Breast epithelium (tissue), 4 donors: ENCODE measurements around the gene FBL. TPM values are rescaled to one million over a fixed set of nuclear protein-coding genes. Genes with fewer than 3 reads are reported as not detected.

Experiments
- DNase-seq, 2 donors: peaks; one replicate each; pipeline ENCODE4 v3.0.0-alpha.2; 2019; ENCODE audit warnings: low spot score in 2 of 2
- H3K27ac ChIP-seq, 2 donors: fragments of 200-600 bp; sonication (generic) in 1 of 2; one replicate each; pipeline ENCODE4 v1.5.1; 2016 to 2019; ENCODE audit warnings: mild to moderate bottlenecking in 1 of 2
- H3K27me3 ChIP-seq, 2 donors: fragments of 200-600 bp; sonication (generic) in 1 of 2; one replicate each; pipeline versions ENCODE4 v1.5.1 to v1.6.0; 2017 to 2019; ENCODE audit warnings: control low read depth in 1 of 2, mild to moderate bottlenecking in 1 of 2
- H3K36me3 ChIP-seq: fragments of 200-600 bp; one replicate; pipeline ENCODE4 v1.5.1; 2019
- H3K4me1 ChIP-seq, 2 donors: fragments of 200-600 bp; sonication (generic); one replicate each; pipeline ENCODE4 v1.5.1; 2016 to 2019; ENCODE audit warnings: control low read depth in 1 of 2
- H3K4me3 ChIP-seq, 3 donors: fragments of 200-600 bp; sonication (generic); 1 replicate in 2 of 3; 2 replicates in 1 of 3; pipeline ENCODE4 v1.5.1; 2016 to 2019; ENCODE audit warnings: mild to moderate bottlenecking in 3 of 3, moderate library complexity in 2 of 3
- H3K9me3 ChIP-seq, 2 donors: fragments of 200-600 bp; sonication (generic) in 1 of 2; one replicate each; pipeline ENCODE4 v1.5.1; 2016 to 2019; ENCODE audit warnings: control low read depth in 1 of 2
- POLR2A ChIP-seq: fragments of 450-650 bp; IDR thresholded peaks from one replicate; pipeline ENCODE4 v1.6.1; 2016; ENCODE audit warnings: antibody characterized with exemption, mild to moderate bottlenecking, moderate library complexity
- POLR2AphosphoS5 ChIP-seq, 3 donors: sonication (generic); formaldehyde crosslinking; IDR thresholded peaks; one replicate each; pipeline ENCODE4 v1.6.1; 2017; ENCODE audit warnings: antibody characterized with exemption in 3 of 3
- intact Hi-C: fragments of 100-400 bp; cut with DNase I; formaldehyde crosslinking; loops from one replicate; pipeline ENCODE4 v1.15.1; 2023; ENCODE audit warnings: low total_unique reads
- total RNA-seq, 3 donors: library from RNA; depleted of rRNA; stranded (reverse); fragments of >200 nt; gene quantifications; one replicate each; pipeline ENCODE4 v1.1.0, GENCODE V29; 2016
- TF ChIP-seq, protein P1 (sequence below), 3 donors: fragments of 450-650 bp; IDR thresholded peaks; one replicate each; pipeline ENCODE4 v1.5.1; 2016 to 2017; ENCODE audit warnings: antibody characterized with exemption in 3 of 3, mild to moderate bottlenecking in 3 of 3, moderate library complexity in 3 of 3

Gene FBL
- total RNA-seq, 3 donors from 2014 or later = 111 to 217 (median 145) TPM

DNA sequence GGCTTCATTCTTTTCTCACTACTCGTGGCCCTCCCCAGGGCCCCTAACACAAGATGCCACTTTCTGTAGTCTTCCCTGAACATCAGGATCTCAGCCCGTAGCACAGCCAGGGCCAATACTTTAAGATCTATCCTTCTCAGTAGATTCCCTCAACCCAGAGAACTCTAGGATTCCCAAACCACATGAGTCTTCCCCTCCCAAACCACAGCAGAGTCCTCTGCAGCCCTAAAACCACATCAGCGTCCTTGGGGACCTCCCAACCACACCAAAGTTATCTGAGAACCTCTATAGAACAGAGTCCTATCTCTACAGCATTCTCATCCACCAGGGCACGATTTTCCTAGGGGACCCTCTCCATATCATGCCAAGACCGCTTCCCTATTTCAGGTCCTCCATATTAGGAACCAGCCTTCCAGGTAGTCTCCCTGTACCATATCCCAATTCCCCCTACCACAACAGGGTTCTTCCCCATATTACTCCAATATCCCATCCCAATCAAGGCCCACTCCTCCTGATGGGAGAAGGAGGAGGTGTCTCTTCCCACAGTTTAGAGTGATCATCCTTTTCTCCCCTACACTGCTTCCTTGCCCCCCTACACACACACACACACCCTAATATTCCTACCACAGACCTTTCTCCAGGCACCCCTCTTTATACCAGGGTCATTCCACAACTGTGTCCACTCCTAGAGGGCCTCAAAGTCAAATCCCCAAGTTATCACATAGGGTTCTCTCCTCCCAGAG is 13.7 kb downstream of the FBL start:
- intact Hi-C loops = no loop called here
- Histone ChIP-seq H3K27me3 (no peaks in the 10 kb centered on the region), H3K27ac (peak overlapping the region; percentile 95 to 97), H3K4me1 (peaks cover 4 to 6% of the 10 kb centered on the region in 2 donors), H3K4me3 (peak overlapping the region; percentile 87 to 98 (median 96)), H3K9me3 (no peaks in the 10 kb centered on the region), H3K36me3 (no peaks in the 10 kb centered on the region)
- TF ChIP-seq POLR2AphosphoS5 (IDR thresholded peaks at IDR 0.05) = no peak
- no peak for TF ChIP-seq POLR2A
- TF ChIP-seq, protein P1, sequence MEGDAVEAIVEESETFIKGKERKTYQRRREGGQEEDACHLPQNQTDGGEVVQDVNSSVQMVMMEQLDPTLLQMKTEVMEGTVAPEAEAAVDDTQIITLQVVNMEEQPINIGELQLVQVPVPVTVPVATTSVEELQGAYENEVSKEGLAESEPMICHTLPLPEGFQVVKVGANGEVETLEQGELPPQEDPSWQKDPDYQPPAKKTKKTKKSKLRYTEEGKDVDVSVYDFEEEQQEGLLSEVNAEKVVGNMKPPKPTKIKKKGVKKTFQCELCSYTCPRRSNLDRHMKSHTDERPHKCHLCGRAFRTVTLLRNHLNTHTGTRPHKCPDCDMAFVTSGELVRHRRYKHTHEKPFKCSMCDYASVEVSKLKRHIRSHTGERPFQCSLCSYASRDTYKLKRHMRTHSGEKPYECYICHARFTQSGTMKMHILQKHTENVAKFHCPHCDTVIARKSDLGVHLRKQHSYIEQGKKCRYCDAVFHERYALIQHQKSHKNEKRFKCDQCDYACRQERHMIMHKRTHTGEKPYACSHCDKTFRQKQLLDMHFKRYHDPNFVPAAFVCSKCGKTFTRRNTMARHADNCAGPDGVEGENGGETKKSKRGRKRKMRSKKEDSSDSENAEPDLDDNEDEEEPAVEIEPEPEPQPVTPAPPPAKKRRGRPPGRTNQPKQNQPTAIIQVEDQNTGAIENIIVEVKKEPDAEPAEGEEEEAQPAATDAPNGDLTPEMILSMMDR (IDR thresholded peaks at IDR 0.05) = no peak
- DNase-seq = no peak

DNA sequence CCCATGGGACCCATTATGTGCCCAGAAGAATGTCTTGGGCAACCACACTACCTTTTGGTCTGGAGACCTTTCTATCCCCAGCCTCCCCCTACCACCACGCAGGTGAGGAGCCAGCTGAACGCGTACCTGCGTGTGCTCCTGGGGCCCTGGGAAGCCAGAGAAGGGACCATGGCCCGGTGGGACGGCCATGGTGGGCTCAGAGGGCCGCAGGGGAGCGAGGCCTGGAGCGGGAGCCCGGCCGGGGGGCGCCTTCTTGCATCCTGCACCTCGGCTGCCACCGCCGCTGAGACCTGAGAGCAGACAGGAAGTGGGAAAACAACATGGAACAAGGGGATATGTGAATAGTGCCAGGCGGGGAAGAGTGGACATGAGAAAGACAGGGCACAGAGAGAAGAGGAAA is 14.5 kb downstream of the FBL start:
- intact Hi-C loops = no loop called here
- peak overlapping the region in 1 of 2 donors; percentile 17 for H3K27ac ChIP-seq
- DNase-seq = no peak
- no peak for TF ChIP-seq POLR2AphosphoS5 (IDR thresholded peaks at IDR 0.05)
- TF ChIP-seq, protein P1 (IDR thresholded peaks at IDR 0.05) = no peak
- TF ChIP-seq POLR2A = no peak
- H3K36me3 ChIP-seq = no peaks in the 10 kb centered on the region
- H3K4me1 ChIP-seq = peaks cover 4 to 6% of the 10 kb centered on the region in 2 donors
- no peaks in the 10 kb centered on the region for H3K9me3 ChIP-seq
- no peak overlapping the region for H3K4me3 ChIP-seq
- H3K27me3 ChIP-seq = no peaks in the 10 kb centered on the region

DNA sequence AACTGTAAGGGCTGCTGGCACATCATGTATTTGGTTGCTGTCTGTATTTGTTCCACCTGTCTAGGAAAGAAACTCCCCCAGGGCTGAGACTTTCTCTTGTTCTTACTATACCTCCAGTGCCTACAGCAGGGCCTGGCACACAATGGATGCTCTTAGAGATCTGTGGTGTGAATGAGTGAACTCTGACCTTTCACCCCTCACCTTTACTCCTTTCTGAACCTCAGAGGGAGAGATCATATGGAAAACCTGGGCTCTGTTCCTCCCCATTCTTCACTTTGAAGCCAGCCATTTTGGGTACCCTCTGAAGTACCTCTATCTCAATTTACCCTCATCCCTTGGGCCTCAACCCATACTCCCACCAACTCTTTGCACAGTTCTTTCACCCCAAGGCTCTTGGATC is 15.3 kb downstream of the FBL start:
- Histone ChIP-seq H3K9me3 (no peaks in the 10 kb centered on the region), H3K27me3 (no peaks in the 10 kb centered on the region), H3K27ac (no peak overlapping the region), H3K4me3 (no peak overlapping the region), H3K36me3 (no peaks in the 10 kb centered on the region), H3K4me1 (peaks cover 4 to 6% of the 10 kb centered on the region in 2 donors)
- intact Hi-C loops = no loop called here
- no peak for DNase-seq
- TF ChIP-seq, protein P1 (IDR thresholded peaks at IDR 0.05) = no peak
- TF ChIP-seq POLR2AphosphoS5 (IDR thresholded peaks at IDR 0.05) (no peak), POLR2A (no peak)

DNA sequence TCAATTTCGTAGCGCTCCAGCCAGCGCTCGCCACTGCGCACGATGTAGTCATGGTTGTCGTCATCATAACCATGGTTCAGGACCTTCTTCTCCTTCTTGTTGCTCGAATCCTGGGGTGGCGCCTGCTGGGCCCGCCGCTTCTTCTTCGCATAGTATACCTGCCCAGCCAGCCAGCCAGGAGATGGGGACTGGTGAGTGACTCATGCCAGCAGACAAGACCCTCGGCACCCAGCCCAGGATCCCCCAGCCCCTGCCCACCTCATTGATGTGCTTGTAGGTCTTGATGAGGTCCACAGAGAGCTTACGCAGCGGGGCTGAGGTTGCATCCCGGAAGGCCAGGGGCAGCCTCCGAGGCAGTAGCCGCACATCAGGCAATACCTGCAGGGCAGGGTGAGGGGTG is 15.8 kb downstream of the FBL start:
- Histone ChIP-seq H3K27ac (no peak overlapping the region), H3K27me3 (no peaks in the 10 kb centered on the region), H3K36me3 (no peaks in the 10 kb centered on the region), H3K9me3 (no peaks in the 10 kb centered on the region), H3K4me1 (peaks cover 4 to 6% of the 10 kb centered on the region in 2 donors), H3K4me3 (no peak overlapping the region)
- intact Hi-C loops = no loop called here
- DNase-seq = no peak
- TF ChIP-seq POLR2A (no peak), POLR2AphosphoS5 (IDR thresholded peaks at IDR 0.05) (no peak)
- TF ChIP-seq, protein P1 (IDR thresholded peaks at IDR 0.05) = no peak

DNA sequence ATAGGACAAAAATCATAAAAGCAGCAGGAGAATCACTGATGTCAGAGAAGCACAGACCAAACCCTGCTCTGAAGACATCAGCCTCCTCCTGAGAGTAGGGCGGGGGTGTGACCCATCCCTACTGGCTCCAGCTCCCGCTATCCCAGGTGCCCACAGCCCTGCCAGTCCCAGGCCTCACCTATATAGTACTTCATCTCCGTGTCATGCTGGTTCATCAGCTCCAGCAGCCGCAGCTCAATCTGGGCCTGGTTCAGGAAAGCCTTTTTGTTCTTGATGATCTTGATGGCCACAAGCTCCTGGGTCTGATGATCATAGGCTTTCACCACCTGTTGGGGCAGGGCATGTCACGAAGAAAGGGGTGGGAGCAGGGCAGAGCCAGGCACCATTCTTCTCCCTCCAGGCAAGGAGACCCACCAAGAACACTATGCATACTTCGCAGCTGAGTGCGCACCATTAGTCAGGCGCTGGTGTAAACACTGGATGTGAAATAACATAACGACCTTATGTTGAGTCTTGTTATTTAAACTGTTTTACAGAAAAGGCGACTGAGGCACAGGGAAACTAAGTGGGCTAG is 16.4 kb downstream of the FBL start:
- intact Hi-C loops = no loop called here
- no peaks in the 10 kb centered on the region for H3K9me3 ChIP-seq
- no peaks in the 10 kb centered on the region for H3K36me3 ChIP-seq
- TF ChIP-seq, protein P1 (IDR thresholded peaks at IDR 0.05) = no peak
- no peak for TF ChIP-seq POLR2AphosphoS5 (IDR thresholded peaks at IDR 0.05)
- TF ChIP-seq POLR2A = no peak
- no peak overlapping the region for H3K4me3 ChIP-seq
- H3K4me1 ChIP-seq = peaks cover 4 to 6% of the 10 kb centered on the region in 2 donors
- no peak overlapping the region for H3K27ac ChIP-seq
- no peaks in the 10 kb centered on the region for H3K27me3 ChIP-seq
- DNase-seq = no peak
